GM23338 (cell line): Measurements from ENCODE around the gene SPX. TPM values are rescaled to one million over a fixed set of nuclear protein-coding genes. Genes with fewer than 3 reads are reported as not detected.

Source experiments
- ATAC-seq: fragments of 200-7000 bp; cut with Tn5 transposase; 3 replicates; pipeline ENCODE4 v1.9.1; 2020
- DNase-seq: peaks from one replicate; pipeline ENCODE4 v3.0.0-alpha.2; 2015; ENCODE audit warnings: low spot score
- H2AFZ ChIP-seq: fragments of 200-600 bp; sonication (generic); 2 replicates; pipeline ENCODE4 v1.8.0; 2016; ENCODE audit warnings: antibody characterized with exemption, mild to moderate bottlenecking, moderate library complexity
- H3F3A ChIP-seq: fragments of 200-600 bp; sonication (generic); replicated peaks from 2 replicates; pipeline ENCODE4 v1.8.0; 2017; ENCODE audit warnings: antibody characterized with exemption, mixed run types, low read depth
- H3K27ac ChIP-seq: fragments of 200-600 bp; sonication (generic); 2 replicates; pipeline ENCODE4 v1.6.1; 2016; ENCODE audit warnings: low read depth
- H3K27me3 ChIP-seq: fragments of 200-600 bp; sonication (generic); 2 replicates; pipeline ENCODE4 v1.8.0; 2016; ENCODE audit warnings: mild to moderate bottlenecking, mixed run types, moderate library complexity; ENCODE audit not compliant: insufficient read depth
- H3K36me3 ChIP-seq: fragments of 200-600 bp; sonication (generic); 2 replicates; pipeline ENCODE4 v1.8.0; 2016; ENCODE audit warnings: mild to moderate bottlenecking; ENCODE audit not compliant: insufficient read depth
- H3K4me1 ChIP-seq: fragments of 200-600 bp; sonication (generic); 2 replicates; pipeline ENCODE4 v1.8.0; 2016; ENCODE audit warnings: mild to moderate bottlenecking, moderate library complexity; ENCODE audit not compliant: insufficient read depth
- H3K4me2 ChIP-seq: fragments of 200-600 bp; sonication (generic); 2 replicates; pipeline ENCODE4 v1.7.1; 2017; ENCODE audit warnings: mixed run types
- H3K4me3 ChIP-seq: fragments of 200-600 bp; sonication (generic); 2 replicates; pipeline ENCODE4 v1.6.1; 2016; ENCODE audit warnings: mixed run types
- H3K79me2 ChIP-seq: fragments of 200-600 bp; sonication (generic); replicated peaks from 2 replicates; pipeline ENCODE4 v1.8.0; 2017; ENCODE audit warnings: mild to moderate bottlenecking; ENCODE audit not compliant: insufficient read depth
- H3K9me2 ChIP-seq: fragments of 200-600 bp; sonication (generic); 2 replicates; pipeline ENCODE4 v1.8.0; 2017; ENCODE audit not compliant: insufficient read depth
- H4K20me1 ChIP-seq: fragments of 200-600 bp; sonication (generic); replicated peaks from 2 replicates; pipeline ENCODE4 v1.8.0; 2017; ENCODE audit warnings: mild to moderate bottlenecking; ENCODE audit not compliant: insufficient read depth
- H3K27ac Mint-ChIP-seq: 2 replicates; pipeline ENCODE4 v1.8.0; 2020; ENCODE audit warnings: inconsistent platforms, mild to moderate bottlenecking, moderate library complexity, mixed read lengths
- H3K27me3 Mint-ChIP-seq: 3 replicates; pipeline ENCODE4 v1.8.0; 2022; ENCODE audit warnings: low read depth, mild to moderate bottlenecking, moderate library complexity, mixed read lengths, inconsistent platforms; ENCODE audit not compliant: insufficient read depth, poor library complexity
- H3K36me3 Mint-ChIP-seq: 3 replicates; pipeline ENCODE4 v1.8.0; 2021; ENCODE audit warnings: low read depth, mild to moderate bottlenecking, inconsistent platforms, moderate library complexity, mixed read lengths
- H3K4me1 Mint-ChIP-seq: 3 replicates; pipeline ENCODE4 v1.8.0; 2020; ENCODE audit warnings: mild to moderate bottlenecking, inconsistent platforms, mixed read lengths
- H3K4me3 Mint-ChIP-seq: 3 replicates; pipeline ENCODE4 v1.8.0; 2021; ENCODE audit warnings: moderate library complexity, mild to moderate bottlenecking, inconsistent platforms, mixed read lengths
- H3K9me3 Mint-ChIP-seq: 3 replicates; pipeline ENCODE4 v1.8.0; 2020; ENCODE audit warnings: moderate library complexity, mild to moderate bottlenecking, inconsistent platforms, mixed read lengths
- CREB1 ChIP-seq: fragments of 250-450 bp; sonication (Bioruptor Pico); IDR thresholded peaks from 2 replicates; pipeline ENCODE4 v1.5.0; 2020; ENCODE audit warnings: low read depth, mild to moderate bottlenecking, moderate library complexity
- CTCF ChIP-seq, 2 experiments: fragments of 200-600 bp in 1 of 2; sonication (generic) in 1 of 2; conservative IDR thresholded peaks; 2 replicates each; pipeline versions ENCODE4 v1.5.1 to v1.6.1; 2016 to 2017; ENCODE audit warnings: antibody characterized with exemption in 2 of 2, low read depth in 2 of 2, mild to moderate bottlenecking in 2 of 2, moderate library complexity in 1 of 2
- ETS1 ChIP-seq: IDR thresholded peaks from 2 replicates; pipeline ENCODE4 v1.6.1; 2016; ENCODE audit warnings: antibody characterized with exemption
- EZH2 ChIP-seq: fragments of 200-600 bp; sonication (generic); IDR thresholded peaks from one replicate; pipeline ENCODE4 v1.8.0; 2017; ENCODE audit warnings: antibody characterized with exemption, mild to moderate bottlenecking, low read depth; ENCODE audit not compliant: unreplicated experiment
- JUNB ChIP-seq: IDR thresholded peaks from one replicate; pipeline ENCODE4 v1.6.1; 2016; ENCODE audit warnings: antibody characterized with exemption; ENCODE audit not compliant: unreplicated experiment
- REST ChIP-seq: IDR thresholded peaks from one replicate; pipeline ENCODE4 v1.6.1; 2018; ENCODE audit warnings: antibody characterized with exemption; ENCODE audit not compliant: unreplicated experiment
- polyA plus RNA-seq: library from polyadenylated mRNA; unstranded; fragments of >200 nt; fragmentation: Nextera tagmentation; extraction: Ambion mirVana; gene quantifications from 2 replicates; pipeline ENCODE4 v1.2.1, GENCODE V29; 2016
- total RNA-seq: library from RNA; depleted of rRNA; stranded (reverse); fragments of >200 nt; shearing (Covaris generic); gene quantifications from 2 replicates; pipeline ENCODE4 v1.2.3, GENCODE V29; 2014

SPX gene
- total and polyA plus RNA-seq, 2 experiments from 2014 or later: 1.3 TPM

- H3K4me3 ChIP-seq: no peak overlapping the region
These were observed 17.1 kb downstream of the SPX start for GRCh38 chr12:21543151-21543550.

More at GRCh38 chr12:21543151-21543550, 17.1 kb downstream of the SPX start:
- DNase-seq (no peak), ATAC-seq (no peak)
- H3K27ac ChIP-seq: no peak overlapping the region
- Mint-ChIP-seq H3K36me3 (no peaks in the 10 kb centered on the region), H3K27ac (no peak overlapping the region), H3K4me3 (no peak overlapping the region), H3K27me3 (peaks cover 1% of the 10 kb centered on the region), H3K9me3 (no peaks in the 10 kb centered on the region), H3K4me1 (no peaks in the 10 kb centered on the region; the same call in 2 of the 3 replicates)
- H3K9me2 ChIP-seq: no peaks in the 10 kb centered on the region
- H3K4me1 ChIP-seq: no peaks in the 10 kb centered on the region
- no peak for TF ChIP-seq ETS1
- TF ChIP-seq EZH2: no peak
- no peak for TF ChIP-seq JUNB
- TF ChIP-seq CTCF (conservative IDR thresholded peaks at IDR 0.05; ENCODE audit: low read depth in 2 of 2): no peak
- TF ChIP-seq REST: no peak
- no peak for TF ChIP-seq CREB1 (CRISPR knock-in tag)
- H2AFZ ChIP-seq: no peak overlapping the region
- no peak overlapping the region for H3K4me2 ChIP-seq
- no peaks in the 10 kb centered on the region for H3F3A ChIP-seq
- no peaks in the 10 kb centered on the region for H3K36me3 ChIP-seq
- no peaks in the 10 kb centered on the region for H4K20me1 ChIP-seq
- no peaks in the 10 kb centered on the region for H3K27me3 ChIP-seq
- no peaks in the 10 kb centered on the region for H3K79me2 ChIP-seq
